GM18873 (cell line): ENCODE data around the gene CACNA1D.
"Not testable (repeated sequence)": the region's sequence is repeated elsewhere in the genome, so short reads cannot be mapped to it uniquely, and the experiment has no call there.

ENCODE experiments used
- ATAC-seq: cut with Tn5 transposase; IDR thresholded peaks from one replicate; pipeline ENCODE4 v1.9.1; 2021; ENCODE audit warnings: mild to moderate bottlenecking, moderate library complexity, moderate number of reproducible peaks; ENCODE audit not compliant: unreplicated experiment, low FRiP score

Gene CACNA1D

GRCh38 chr3:53570081-53570480 lies 75.7 kb downstream of the CACNA1D start:
- ATAC-seq, result no peak

- ATAC-seq, result no peak
These were observed 76.3 kb downstream of the CACNA1D start for GRCh38 chr3:53570709-53571108.

GRCh38 chr3:53571264-53571663 lies 76.9 kb downstream of the CACNA1D start:
- ATAC-seq, result no peak

GRCh38 chr3:53572184-53572583 lies 77.8 kb downstream of the CACNA1D start:
- not testable (repeated sequence) for ATAC-seq

GRCh38 chr3:53577506-53577905 lies 83.1 kb downstream of the CACNA1D start:
- ATAC-seq, result no peak

GRCh38 chr3:53579636-53580035 lies 85.2 kb downstream of the CACNA1D start:
- ATAC-seq, result no peak

GRCh38 chr3:53581671-53582070 lies 87.3 kb downstream of the CACNA1D start:
- no peak for ATAC-seq

- no peak for ATAC-seq
These were observed 88.8 kb downstream of the CACNA1D start for GRCh38 chr3:53583161-53583690.

GRCh38 chr3:53585049-53585448 lies 90.6 kb downstream of the CACNA1D start:
- no peak for ATAC-seq

- no peak for ATAC-seq
These were observed 91.2 kb downstream of the CACNA1D start for GRCh38 chr3:53585627-53586026.

- ATAC-seq, result no peak
These were observed 93.7 kb downstream of the CACNA1D start for GRCh38 chr3:53588122-53588521.

- ATAC-seq, result no peak
These were observed 94.8 kb downstream of the CACNA1D start for GRCh38 chr3:53589201-53589600.

- no peak for ATAC-seq
These were observed 95.4 kb downstream of the CACNA1D start for GRCh38 chr3:53589806-53590205.

- ATAC-seq, result no peak
These were observed 96.2 kb downstream of the CACNA1D start for GRCh38 chr3:53590606-53591005.

GRCh38 chr3:53591646-53592045 lies 97.2 kb downstream of the CACNA1D start:
- no peak for ATAC-seq

GRCh38 chr3:53592862-53593261 lies 98.5 kb downstream of the CACNA1D start:
- ATAC-seq, result no peak

GRCh38 chr3:53593611-53594010 lies 99.2 kb downstream of the CACNA1D start:
- ATAC-seq, result no peak

GRCh38 chr3:53594276-53594675 lies 99.9 kb downstream of the CACNA1D start:
- no peak for ATAC-seq

- ATAC-seq, result no peak
These were observed 101.2 kb downstream of the CACNA1D start for GRCh38 chr3:53595660-53596059.

- no peak for ATAC-seq
These were observed 102.9 kb downstream of the CACNA1D start for GRCh38 chr3:53597136-53597915.

- ATAC-seq, result no peak
These were observed 105.4 kb downstream of the CACNA1D start for GRCh38 chr3:53599771-53600170.

GRCh38 chr3:53602866-53603265 lies 108.5 kb downstream of the CACNA1D start:
- ATAC-seq, result no peak
